T1000 (cell line): ENCODE data around the gene ABTB2.
"Not testable (repeated sequence)": the region's sequence is repeated elsewhere in the genome, so short reads cannot be mapped to it uniquely, and the experiment has no call there.

Experiments
- DNase-seq: peaks from one replicate; lab custom pipeline; 2025; ENCODE audit warnings: mixed read lengths; lab: John Stamatoyannopoulos, UW

Gene ABTB2

GRCh38 chr11:34185926-34186841 lies 171.6 kb downstream of the ABTB2 start:
- no peak for DNase-seq

GRCh38 chr11:34184505-34185015 lies 173.2 kb downstream of the ABTB2 start:
- DNase-seq: no peak

GRCh38 chr11:34183848-34184391 lies 173.9 kb downstream of the ABTB2 start:
- DNase-seq: no peak

DNA sequence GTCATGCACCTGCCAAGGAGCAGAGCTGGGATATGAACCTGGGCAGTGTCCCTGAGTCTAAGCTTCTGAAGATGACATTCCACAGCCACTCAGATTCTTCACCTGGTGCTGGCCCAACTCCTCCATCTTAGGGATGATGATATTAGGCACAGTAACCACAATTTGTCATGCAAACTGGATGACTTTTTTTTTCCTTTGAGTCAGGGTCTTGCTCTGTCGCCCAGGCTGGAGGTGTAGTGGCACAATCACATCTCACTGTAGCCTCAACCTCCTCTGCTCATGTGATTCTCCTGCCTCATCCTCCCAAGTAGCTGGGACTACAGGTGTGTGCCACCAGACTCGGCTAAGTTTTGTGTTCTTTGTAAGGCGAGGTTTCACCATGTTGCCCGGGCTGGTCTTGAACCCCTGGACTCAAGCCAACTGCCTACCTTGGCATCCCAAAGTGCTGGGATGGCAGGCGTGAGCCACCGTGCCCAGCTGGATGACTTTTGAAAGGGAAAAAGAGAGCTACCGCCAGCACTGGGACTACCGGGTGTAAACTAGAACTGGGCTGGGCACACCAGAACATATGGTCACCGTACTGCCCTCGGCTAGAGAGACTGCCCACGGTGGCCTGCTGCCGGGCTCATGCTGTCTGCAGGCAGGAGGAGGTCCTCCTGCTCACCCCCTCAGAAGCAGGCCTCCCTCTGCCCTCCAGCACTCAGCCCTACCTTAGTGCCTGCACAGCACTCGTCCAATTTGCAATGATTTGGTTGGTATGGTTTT lies 174.7 kb downstream of the ABTB2 start:
- no peak for DNase-seq

DNA sequence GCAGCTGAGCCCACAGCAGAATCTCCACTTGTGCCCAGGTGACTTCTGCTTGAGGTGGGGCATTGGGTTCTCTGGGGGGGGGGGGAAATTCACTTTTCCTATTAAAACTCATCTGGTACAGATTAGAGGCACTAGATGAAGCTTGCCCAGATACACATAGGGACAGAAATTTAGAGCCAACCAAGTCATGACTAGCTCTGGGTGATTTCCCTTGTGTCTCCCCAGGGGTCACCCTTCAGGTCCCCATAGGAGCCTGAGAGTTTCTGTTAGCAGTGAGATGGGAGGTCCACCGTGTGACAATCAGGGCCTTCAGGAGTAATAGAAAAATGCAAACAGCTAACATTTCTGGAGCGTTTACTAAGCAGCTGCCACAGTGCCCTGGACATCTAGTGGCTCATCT lies 175.4 kb downstream of the ABTB2 start:
- no peak for DNase-seq

DNA sequence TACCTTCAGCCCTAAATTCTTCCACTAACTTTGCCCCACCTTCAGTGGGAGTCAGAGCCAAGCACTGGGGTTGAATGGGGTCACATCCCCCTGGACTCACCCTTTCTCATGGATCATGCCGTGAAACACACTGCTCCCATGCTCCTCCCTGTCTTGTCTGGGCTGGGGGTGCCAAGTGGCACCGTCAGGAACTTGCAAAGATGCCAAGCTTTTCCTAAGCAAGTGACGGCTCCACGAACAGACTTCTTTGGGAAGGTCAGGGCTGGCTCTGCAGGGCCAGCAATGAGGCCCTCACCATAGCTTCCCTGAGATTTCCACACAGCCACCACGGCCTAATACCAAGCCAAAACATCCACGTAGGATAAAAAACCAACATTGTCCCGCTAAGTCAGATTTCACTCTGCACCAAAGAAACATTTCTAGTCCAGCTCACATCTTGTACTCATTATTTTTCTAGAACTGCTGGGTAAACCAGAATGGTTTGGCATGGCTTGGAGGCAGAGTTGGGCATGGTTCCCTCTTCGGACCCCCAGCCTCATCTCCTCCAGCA lies 175.9 kb downstream of the ABTB2 start:
- DNase-seq: no peak

DNA sequence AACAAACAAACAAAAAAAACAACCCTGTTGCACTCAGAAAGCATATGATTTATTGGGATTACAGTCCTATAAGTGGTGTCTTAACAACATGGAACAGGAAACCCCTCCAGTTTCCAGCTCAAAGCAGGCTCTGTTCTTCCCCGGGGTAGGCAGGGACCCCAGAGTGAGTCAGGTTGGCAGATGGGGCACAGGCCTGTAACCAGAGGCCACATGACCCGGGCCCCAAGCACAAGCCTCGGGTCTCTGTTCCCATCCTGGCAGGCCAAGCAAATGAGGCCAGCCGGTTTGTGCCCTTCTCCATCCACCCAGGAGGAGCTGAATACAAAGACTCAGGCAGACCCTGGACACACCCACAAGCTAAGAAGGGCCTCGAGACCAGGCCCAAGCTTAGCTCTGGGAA lies 176.6 kb downstream of the ABTB2 start:
- DNase-seq: no peak

DNA sequence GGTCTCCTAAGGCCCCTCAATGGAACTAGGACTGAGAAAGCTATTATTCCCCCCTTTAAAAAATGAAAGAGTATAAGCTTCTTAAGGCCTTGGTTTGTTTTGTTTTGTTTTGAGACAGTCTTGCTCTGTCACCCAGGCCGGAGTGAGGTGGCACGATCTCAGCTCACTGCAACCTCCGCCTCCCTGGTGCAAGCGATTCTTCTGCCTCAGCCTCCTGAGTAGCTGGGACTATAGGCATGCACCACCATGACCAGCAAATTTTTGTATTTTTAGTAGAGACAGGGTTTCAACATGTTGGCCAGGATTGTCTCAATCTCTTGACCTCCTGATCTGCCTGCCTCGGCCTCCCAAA lies 177.0 kb downstream of the ABTB2 start:
- DNase-seq: not testable (repeated sequence)

DNA sequence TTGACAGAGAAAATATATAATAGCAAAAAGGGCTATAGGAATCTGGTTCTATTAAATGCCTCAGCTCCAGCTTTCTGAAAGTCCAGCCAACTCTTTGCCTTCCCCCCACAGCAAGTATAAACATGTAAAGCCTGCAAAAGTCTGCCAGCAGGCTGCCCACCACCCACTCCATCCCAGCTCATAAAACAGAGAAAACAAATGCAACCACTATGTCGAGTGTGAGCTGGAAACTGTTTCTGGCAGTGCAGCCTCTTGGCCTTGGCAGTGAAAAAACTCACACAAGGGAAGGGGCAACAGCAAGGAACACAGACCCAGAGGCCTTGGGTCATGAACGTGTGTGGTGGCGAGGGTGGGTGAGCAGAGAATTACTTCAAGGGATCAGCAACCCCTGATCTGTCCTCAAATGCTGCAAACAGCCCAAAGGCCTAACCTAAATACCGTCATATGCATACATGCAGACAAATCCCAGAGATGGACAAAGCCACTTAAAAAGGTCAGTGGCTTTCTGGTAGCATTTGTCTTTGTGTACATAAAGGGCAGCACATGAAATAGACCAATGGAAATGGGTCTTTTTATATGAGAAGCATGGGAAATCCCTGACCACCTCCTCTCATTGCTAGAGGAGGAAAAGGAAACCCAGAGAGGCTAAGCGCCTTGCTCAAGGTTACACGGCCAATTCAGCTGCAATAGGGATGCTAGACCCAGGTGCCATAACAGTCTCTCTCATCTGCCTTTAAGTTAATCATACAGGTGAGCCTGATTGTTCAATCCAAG lies 177.6 kb downstream of the ABTB2 start:
- no peak for DNase-seq

GRCh38 chr11:34179026-34179675 lies 178.7 kb downstream of the ABTB2 start:
- no peak for DNase-seq

DNA sequence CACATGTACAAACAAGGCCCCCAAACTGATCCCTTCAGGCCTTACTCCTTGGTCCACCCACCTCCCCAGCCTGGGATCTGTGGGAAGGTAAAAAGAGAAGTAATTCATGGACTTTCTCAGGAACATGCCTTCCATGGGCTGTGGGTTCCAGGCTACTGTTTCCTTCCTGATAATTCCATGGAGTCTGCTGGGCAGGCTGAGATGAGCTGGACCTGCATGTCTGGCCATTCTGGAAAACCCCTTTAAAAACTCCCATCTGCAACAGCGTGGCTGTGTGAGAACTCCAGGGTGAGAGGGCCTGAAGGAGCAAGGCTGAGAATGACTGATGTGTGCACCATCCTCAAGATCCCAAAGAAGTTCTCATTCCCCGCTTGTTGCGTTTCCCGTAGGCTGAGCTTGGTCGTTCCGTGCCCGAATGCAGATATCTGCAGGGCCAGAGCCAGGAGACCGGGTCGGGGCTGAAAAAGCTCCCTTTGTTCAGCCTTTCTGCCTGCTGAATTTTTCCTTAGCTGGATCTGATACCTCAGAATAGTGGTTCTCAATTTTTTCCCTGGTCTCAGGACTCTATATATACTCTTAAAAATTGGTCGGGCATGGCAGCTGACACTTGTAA lies 179.5 kb downstream of the ABTB2 start:
- no peak for DNase-seq

DNA sequence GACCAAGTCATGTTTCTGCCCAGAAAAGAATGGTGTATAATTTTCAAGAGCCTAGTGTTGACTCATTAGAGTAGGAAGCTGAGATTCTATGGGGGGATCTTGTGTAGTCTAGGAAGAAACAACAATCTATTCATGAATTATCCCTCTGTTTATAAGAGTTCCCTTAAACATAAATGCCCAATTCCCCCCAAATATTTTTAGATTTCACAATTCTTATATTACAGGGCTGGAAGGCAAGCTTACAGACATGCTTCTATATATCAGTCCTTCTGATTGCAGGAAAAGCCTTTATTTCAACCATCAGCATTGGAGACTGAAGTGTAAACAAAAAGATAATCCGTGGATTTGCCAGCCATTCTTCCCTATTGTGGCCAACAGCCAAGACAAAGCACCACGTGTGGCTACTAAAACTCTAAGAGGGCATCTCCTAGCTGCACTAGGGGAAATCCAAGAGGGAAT lies 181.0 kb downstream of the ABTB2 start:
- no peak for DNase-seq

- DNase-seq: no peak
Observed at GRCh38 chr11:34175284-34176019, 182.4 kb downstream of the ABTB2 start.

DNA sequence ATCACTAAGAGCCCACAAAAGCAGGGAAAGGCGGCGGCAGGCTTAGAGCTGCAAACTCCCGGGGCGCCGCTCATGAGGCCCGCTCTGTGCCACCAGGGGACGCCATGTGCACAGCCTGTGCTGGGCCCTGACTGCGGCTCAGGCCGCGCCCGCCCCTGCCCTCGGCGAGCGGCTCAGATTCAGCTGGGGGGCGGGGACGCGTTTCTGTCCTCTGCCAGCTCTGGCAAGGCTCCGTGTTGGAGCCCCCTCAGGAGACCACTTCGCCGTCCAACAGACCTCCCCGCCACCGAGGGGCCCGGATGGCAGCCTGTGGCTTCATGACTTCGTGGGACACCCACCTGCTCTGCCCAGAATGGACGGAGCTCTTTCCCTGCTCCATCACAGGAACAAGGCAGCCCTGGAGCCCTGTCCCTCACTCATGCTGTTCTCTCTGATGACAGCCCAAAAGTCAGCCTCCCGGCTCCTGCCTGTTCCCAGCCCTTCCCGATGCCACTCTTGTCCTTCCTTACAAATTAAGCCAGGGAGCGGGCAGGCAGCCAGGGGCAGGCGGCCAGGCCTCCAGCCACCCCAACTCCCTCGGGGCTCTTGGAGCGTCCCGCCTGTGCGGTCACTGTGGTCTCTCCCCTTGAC lies 183.3 kb downstream of the ABTB2 start:
- DNase-seq: peak; percentile 49

GRCh38 chr11:34173050-34173449 lies 184.8 kb downstream of the ABTB2 start:
- DNase-seq: no peak

DNA sequence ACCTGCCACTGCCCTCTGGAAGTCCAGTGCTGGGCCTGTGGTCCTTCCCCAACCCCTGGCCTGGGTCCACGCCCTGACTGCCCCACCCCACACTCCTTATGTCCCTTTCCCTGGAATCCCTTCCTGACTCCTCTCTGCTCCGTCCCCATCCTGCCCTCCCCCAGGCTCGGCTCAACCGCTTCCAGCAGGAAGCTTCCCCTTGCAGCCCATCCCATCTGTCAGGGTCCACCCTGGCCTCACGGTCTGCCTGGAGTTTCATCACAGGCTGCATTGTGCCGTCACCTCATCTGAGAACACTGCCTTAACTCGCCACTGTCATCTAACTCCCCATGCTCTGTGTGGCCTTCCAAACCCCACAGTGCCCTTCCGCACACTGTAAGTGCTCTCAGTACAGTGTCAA lies 188.1 kb downstream of the ABTB2 start:
- no peak for DNase-seq

DNA sequence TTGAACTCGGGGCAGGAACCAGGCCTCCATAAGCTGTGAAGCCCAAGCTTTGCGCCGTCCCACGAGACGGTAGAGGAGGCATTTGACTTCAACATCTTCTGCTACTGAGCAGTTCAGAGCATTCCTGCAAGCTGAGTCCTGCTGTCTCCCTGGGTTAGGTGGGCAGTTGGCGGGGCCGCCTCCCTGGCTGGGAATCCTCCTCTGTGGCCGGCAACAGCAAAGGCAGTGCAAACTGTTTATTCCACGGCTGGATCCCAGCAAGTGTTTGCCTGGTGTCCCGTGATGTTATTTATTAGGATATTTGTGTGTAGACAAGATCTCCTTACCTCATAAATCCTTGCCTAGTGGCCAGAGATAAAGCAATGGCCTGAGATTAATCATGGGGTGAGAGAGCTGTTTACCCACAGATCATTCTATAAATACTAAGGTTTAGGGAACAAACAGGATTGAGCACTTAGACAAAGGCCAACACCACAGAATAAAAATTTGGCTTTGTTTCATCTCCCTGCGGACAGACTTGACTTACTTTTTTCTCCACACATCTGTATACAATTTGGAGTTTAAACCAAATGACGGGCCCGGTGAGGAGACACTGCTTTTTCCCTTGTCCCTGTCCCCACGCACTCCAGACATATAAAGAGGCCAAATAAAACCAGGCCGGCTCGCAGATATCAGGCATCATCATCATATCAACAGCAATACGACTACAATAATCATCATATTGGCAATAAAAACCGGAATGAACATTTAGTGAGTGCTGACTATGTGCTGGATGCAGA lies 189.0 kb downstream of the ABTB2 start:
- no peak for DNase-seq

- no peak for DNase-seq
Observed at GRCh38 chr11:34167961-34168360, 189.8 kb downstream of the ABTB2 start.
